Osteoblast (primary cell): ENCODE results near the gene TLN1. TPM values are rescaled to one million over a fixed set of nuclear protein-coding genes. Genes with fewer than 3 reads are reported as not detected.

Experiments
- DNase-seq: peaks from one replicate; pipeline ENCODE4 v3.0.0; 2011; ENCODE audit warnings: low spot score, mixed read lengths; ENCODE audit not compliant: insufficient read length; ENCODE audit errors: missing footprints
- H2AFZ ChIP-seq: 2 replicates; pipeline ENCODE4 v1.6.0; 2011; ENCODE audit warnings: mild to moderate bottlenecking, low read length
- H3K27ac ChIP-seq: 2 replicates; pipeline ENCODE4 v1.5.1; 2011; ENCODE audit warnings: mild to moderate bottlenecking, low read depth, low read length, moderate library complexity
- H3K27me3 ChIP-seq: 2 replicates; pipeline ENCODE4 v1.6.0; 2012; ENCODE audit warnings: mild to moderate bottlenecking, control low read depth, inconsistent platforms, low read length, moderate library complexity; ENCODE audit not compliant: insufficient read depth
- H3K36me3 ChIP-seq: 2 replicates; pipeline ENCODE4 v1.5.1; 2011; ENCODE audit warnings: mild to moderate bottlenecking, low read length, control low read depth, moderate library complexity; ENCODE audit not compliant: insufficient read depth
- H3K4me1 ChIP-seq: 2 replicates; pipeline ENCODE4 v1.5.1; 2011; ENCODE audit warnings: mild to moderate bottlenecking, low read length, control low read depth, moderate library complexity; ENCODE audit not compliant: insufficient read depth
- H3K4me2 ChIP-seq: 2 replicates; pipeline ENCODE4 v1.6.0; 2011; ENCODE audit warnings: mild to moderate bottlenecking, low read length; ENCODE audit not compliant: insufficient read depth
- H3K4me3 ChIP-seq: fragments of 200-600 bp; sonication (generic); 3 replicates; pipeline ENCODE4 v1.5.1; 2012; ENCODE audit warnings: mild to moderate bottlenecking, low read length, inconsistent platforms; ENCODE audit not compliant: insufficient read depth
- H3K79me2 ChIP-seq: 2 replicates; pipeline ENCODE4 v1.6.0; 2012; ENCODE audit warnings: mild to moderate bottlenecking, low read length, control low read depth, inconsistent platforms; ENCODE audit not compliant: insufficient read depth
- H3K9me3 ChIP-seq: 2 replicates; pipeline ENCODE4 v1.5.1; 2011; ENCODE audit warnings: low read depth, low read length, control low read depth
- H4K20me1 ChIP-seq: 2 replicates; pipeline ENCODE4 v1.6.0; 2012; ENCODE audit warnings: mild to moderate bottlenecking, low read length, control low read depth; ENCODE audit not compliant: insufficient read depth
- total RNA-seq: library from RNA; depleted of rRNA; stranded (reverse); fragments of >200 nt; gene quantifications from 2 replicates; pipeline ENCODE4 v1.2.3, GENCODE V29; 2012
- TF ChIP-seq, protein P1 (sequence below): IDR thresholded peaks from 2 replicates; pipeline ENCODE4 v1.5.1; 2011; ENCODE audit warnings: mild to moderate bottlenecking, low read depth, low read length, moderate library complexity; ENCODE audit errors: extremely low read depth

TLN1 gene
- total RNA-seq, 1 donor: 376 TPM

- H3K4me3 ChIP-seq: peak overlapping the region; percentile 92
- H3K4me1 ChIP-seq: peaks cover 28% of the 10 kb centered on the region
These were observed 18.2 kb upstream of the TLN1 start for GRCh38 chr9:35750256-35750531.

DNA sequence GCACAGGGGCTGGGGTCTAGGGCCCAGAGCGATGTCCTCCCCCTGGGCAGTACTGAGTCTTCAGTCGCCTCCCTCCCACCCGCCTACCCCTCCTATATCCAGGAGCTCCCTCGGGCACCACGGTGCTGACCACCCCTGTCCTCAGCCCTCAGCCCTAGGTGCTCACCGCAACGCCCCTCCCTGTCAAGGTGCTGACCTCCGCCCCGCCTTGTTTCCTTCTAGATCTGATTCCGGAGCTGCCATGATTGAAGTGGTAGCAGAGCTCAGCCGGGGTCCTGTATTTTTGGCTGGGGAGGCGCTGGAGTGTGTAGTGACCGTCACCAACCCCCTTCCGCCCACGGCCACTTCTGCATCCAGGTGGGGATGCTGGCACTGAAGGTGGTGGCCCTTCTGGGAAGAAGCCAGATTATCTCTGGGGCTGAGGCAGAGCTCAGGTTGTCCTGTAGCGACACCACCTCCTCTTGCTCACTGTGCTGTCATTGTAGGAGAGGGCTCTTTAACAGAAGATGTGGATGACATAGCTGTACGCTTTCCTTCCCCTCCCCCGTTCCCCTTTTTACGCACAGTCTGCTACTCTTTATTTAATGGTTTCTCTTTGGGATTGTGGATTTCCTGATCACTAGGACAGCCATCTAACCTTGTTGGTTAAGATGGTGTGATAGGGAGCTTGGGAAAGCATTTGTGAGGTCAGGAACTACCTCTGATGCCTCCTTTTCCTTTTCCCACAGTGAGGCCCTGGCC is 17.7 kb upstream of the TLN1 start:
- TF ChIP-seq, protein P1, sequence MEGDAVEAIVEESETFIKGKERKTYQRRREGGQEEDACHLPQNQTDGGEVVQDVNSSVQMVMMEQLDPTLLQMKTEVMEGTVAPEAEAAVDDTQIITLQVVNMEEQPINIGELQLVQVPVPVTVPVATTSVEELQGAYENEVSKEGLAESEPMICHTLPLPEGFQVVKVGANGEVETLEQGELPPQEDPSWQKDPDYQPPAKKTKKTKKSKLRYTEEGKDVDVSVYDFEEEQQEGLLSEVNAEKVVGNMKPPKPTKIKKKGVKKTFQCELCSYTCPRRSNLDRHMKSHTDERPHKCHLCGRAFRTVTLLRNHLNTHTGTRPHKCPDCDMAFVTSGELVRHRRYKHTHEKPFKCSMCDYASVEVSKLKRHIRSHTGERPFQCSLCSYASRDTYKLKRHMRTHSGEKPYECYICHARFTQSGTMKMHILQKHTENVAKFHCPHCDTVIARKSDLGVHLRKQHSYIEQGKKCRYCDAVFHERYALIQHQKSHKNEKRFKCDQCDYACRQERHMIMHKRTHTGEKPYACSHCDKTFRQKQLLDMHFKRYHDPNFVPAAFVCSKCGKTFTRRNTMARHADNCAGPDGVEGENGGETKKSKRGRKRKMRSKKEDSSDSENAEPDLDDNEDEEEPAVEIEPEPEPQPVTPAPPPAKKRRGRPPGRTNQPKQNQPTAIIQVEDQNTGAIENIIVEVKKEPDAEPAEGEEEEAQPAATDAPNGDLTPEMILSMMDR: no peak
- Histone ChIP-seq H4K20me1 (peaks cover 25% of the 10 kb centered on the region), H3K4me3 (peak overlapping the region; percentile 92), H3K9me3 (no peaks in the 10 kb centered on the region), H3K4me2 (peak overlapping the region; percentile 89), H3K79me2 (peaks cover 50% of the 10 kb centered on the region), H3K27ac (peak overlapping the region; percentile 82), H3K4me1 (peaks cover 28% of the 10 kb centered on the region), H3K27me3 (no peaks in the 10 kb centered on the region), H2AFZ (peak overlapping the region; percentile 87), H3K36me3 (peaks cover 32% of the 10 kb centered on the region)
- no peak for DNase-seq

More at GRCh38 chr9:35750256-35750531, 18.2 kb upstream of the TLN1 start:
- H3K4me2 ChIP-seq: peak overlapping the region; percentile 89
- peaks cover 33% of the 10 kb centered on the region for H3K36me3 ChIP-seq
- DNase-seq: no peak
- H3K9me3 ChIP-seq: no peaks in the 10 kb centered on the region
- peaks cover 25% of the 10 kb centered on the region for H4K20me1 ChIP-seq
- H3K27me3 ChIP-seq: no peaks in the 10 kb centered on the region
- peak overlapping the region; percentile 82 for H3K27ac ChIP-seq
- TF ChIP-seq, protein P1: no peak
- H2AFZ ChIP-seq: peak overlapping the region; percentile 87
- peaks cover 48% of the 10 kb centered on the region for H3K79me2 ChIP-seq

DNA sequence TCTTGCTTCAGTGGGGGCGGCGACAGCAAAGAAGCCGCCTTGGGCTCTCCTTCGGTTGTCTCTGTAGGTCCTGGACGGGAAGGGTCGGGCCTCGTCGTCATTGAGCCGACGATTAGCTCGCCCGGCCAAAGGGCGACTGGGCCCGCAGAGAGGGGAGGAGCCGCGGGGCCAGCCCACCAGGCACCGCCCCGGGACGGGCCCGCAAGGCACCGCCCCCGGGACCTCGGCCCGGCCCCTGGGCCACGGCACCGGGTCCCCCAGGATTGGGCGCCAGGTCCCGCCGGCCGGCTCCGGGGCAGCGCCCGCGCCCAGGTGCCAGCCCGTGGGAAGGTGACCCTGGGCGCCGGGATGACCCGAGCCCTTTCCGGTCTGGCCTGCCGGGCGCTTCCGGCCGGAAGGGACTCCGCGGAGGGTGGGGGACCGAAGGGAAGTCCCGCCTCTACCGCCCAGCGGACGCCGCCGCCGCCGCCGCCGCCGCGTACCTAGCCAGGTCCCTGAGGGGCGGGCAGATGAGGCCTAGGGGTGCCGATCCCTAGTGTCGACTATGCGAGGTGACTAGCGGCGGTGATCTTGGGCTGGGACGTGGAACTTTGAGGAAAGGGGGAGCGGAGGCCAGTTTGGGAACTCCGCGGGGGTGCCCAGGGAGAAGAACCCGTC is 17.0 kb upstream of the TLN1 start, which contains the start of the genes GBA2 and RGP1:
Gene GBA2, minus strand, starts transcription at position 371 of the 657 bp plus-strand sequence. CDS start 524 bp downstream, outside the sequence.
Gene RGP1, plus strand, starts transcription at position 430 of the 657 bp plus-strand sequence. CDS start 469 bp downstream, outside the sequence.
- H3K4me3 ChIP-seq: peak within 1 kb of the TSS; percentile 92
- no peaks in the 10 kb centered on the region for H3K27me3 ChIP-seq
- H3K27ac ChIP-seq: peak within 1 kb of the TSS; percentile 82
- peak within 1 kb of the TSS; percentile 89 for H3K4me2 ChIP-seq
- peaks cover 57% of the 10 kb centered on the region for H3K79me2 ChIP-seq
- peaks cover 29% of the 10 kb centered on the region for H4K20me1 ChIP-seq
- TF ChIP-seq, protein P1: no peak
- H2AFZ ChIP-seq: peak within 1 kb of the TSS; percentile 87
- no peaks in the 10 kb centered on the region for H3K9me3 ChIP-seq
- peaks cover 28% of the 10 kb centered on the region for H3K4me1 ChIP-seq
- H3K36me3 ChIP-seq: peaks cover 39% of the 10 kb centered on the region
- peak; percentile 96 for DNase-seq
